Measurements from ENCODE around the gene CDY2A. TPM values are rescaled to one million over a fixed set of nuclear protein-coding genes. Genes with fewer than 3 reads are reported as not detected.
"Not testable (repeated sequence)": the region's sequence is repeated elsewhere in the genome, so short reads cannot be mapped to it uniquely, and the experiment has no call there.

CDY2A gene
- total RNA-seq (2014; rRNA removed; shearing (Covaris generic)) (not detected in 2 replicates), total RNA-seq (2022) (not detected in 2 replicates), Bru-seq, nascent RNA (not detected), BruChase-seq, experiment 1, labeled RNA remaining after a 6-hour chase (not detected), BruChase-seq, experiment 2, labeled RNA remaining after a 2-hour chase (not detected)
- long read RNA-seq: 0 reads

DNA sequence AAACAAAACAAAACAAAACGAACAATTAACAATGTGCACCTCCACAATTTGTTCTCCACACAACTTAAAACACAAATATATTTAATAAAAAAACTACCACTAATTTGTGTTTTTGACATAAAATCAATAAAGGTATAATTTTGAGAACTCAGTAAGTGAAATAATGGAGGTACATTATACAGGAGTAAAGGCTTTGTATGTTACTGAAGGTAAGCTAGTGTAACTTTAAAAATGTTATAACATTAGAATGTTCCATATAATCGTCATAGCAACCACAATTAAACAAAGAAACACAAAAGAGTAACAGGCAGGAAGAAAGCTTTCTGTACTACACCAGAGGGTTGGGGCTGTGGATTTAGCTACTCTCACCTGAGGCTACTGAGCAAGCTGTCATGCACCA is at the start of gene CDY2A:
Gene CDY2A, plus strand, starts transcription at position 301 of the 400 bp plus-strand sequence. CDS start 328 bp downstream, outside the sequence.
- H3K4me2 ChIP-seq (ENCODE audit: low read length); H3K9me3 ChIP-seq (ENCODE audit: low read length); POLR2A ChIA-PET; H3K27ac ChIP-seq (ENCODE audit: low read depth, low read length, poor library complexity, severe bottlenecking); CTCF ChIA-PET (ENCODE audit: unreplicated experiment); H3K4me1 ChIP-seq (ENCODE audit: insufficient read depth, low read length, poor library complexity, severe bottlenecking); H3K36me3 ChIP-seq (ENCODE audit: insufficient read depth, low read length); H3K79me2 ChIP-seq (ENCODE audit: insufficient read depth, low read depth, low read length); H3K4me3 ChIP-seq (ENCODE audit: low read depth, low read length, poor library complexity, severe bottlenecking); H4K20me1 ChIP-seq (ENCODE audit: insufficient read depth, low read length); DNase-seq (ENCODE audit: low spot score); H3K9me2 ChIP-seq (ENCODE audit: insufficient read depth, low read length); BruUV-seq (replicated peaks); intact Hi-C loops (cut with micrococcal nuclease; ENCODE audit: unreplicated experiment); H2AFZ ChIP-seq (ENCODE audit: low read length): not testable (repeated sequence)

DNA sequence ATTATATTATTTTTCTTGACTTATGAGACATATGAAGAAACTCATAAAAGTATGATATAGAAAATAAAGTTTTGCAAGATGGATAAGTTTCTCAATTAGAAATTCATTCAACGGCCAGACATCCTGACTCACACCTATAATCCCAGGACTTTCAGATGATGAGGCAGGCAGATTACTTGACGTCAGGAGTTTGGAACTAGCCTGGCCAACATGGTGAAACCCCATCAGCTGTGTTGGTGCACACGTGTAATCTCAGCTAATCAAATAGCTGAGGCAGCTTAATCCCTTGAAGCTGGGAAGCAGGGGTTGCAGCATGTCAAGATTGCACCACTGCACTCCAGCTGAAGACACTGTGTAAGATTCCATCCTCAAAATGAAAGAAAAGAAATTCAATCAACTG is 28.0 kb upstream of the CDY2A start:
- intact Hi-C loops (cut with micrococcal nuclease; ENCODE audit: unreplicated experiment); H3K4me2 ChIP-seq (ENCODE audit: low read length); H3K9me3 ChIP-seq (ENCODE audit: low read length); H3K4me3 ChIP-seq (ENCODE audit: low read depth, low read length, poor library complexity, severe bottlenecking); DNase-seq (ENCODE audit: low spot score); CTCF ChIA-PET (ENCODE audit: unreplicated experiment); POLR2A ChIA-PET; BruUV-seq (replicated peaks); H3K27ac ChIP-seq (ENCODE audit: low read depth, low read length, poor library complexity, severe bottlenecking); H4K20me1 ChIP-seq (ENCODE audit: insufficient read depth, low read length); H3K36me3 ChIP-seq (ENCODE audit: insufficient read depth, low read length); H3K79me2 ChIP-seq (ENCODE audit: insufficient read depth, low read depth, low read length); H3K9me2 ChIP-seq (ENCODE audit: insufficient read depth, low read length); H2AFZ ChIP-seq (ENCODE audit: low read length); H3K4me1 ChIP-seq (ENCODE audit: insufficient read depth, low read length, poor library complexity, severe bottlenecking): not testable (repeated sequence)

GRCh38 chrY:17998266-17998665 is 27.3 kb upstream of the CDY2A start:
- H3K4me2 ChIP-seq (ENCODE audit: low read length); BruUV-seq (replicated peaks); CTCF ChIA-PET (ENCODE audit: unreplicated experiment); POLR2A ChIA-PET; H3K36me3 ChIP-seq (ENCODE audit: insufficient read depth, low read length); H3K9me2 ChIP-seq (ENCODE audit: insufficient read depth, low read length); H2AFZ ChIP-seq (ENCODE audit: low read length); H3K79me2 ChIP-seq (ENCODE audit: insufficient read depth, low read depth, low read length); H3K4me1 ChIP-seq (ENCODE audit: insufficient read depth, low read length, poor library complexity, severe bottlenecking); H4K20me1 ChIP-seq (ENCODE audit: insufficient read depth, low read length); H3K27ac ChIP-seq (ENCODE audit: low read depth, low read length, poor library complexity, severe bottlenecking); H3K9me3 ChIP-seq (ENCODE audit: low read length); H3K4me3 ChIP-seq (ENCODE audit: low read depth, low read length, poor library complexity, severe bottlenecking); DNase-seq (ENCODE audit: low spot score); intact Hi-C loops (cut with micrococcal nuclease; ENCODE audit: unreplicated experiment): not testable (repeated sequence)

- H3K36me3 ChIP-seq (ENCODE audit: insufficient read depth, low read length); H3K79me2 ChIP-seq (ENCODE audit: insufficient read depth, low read depth, low read length); H3K9me3 ChIP-seq (ENCODE audit: low read length); intact Hi-C loops (cut with micrococcal nuclease; ENCODE audit: unreplicated experiment); H3K9me2 ChIP-seq (ENCODE audit: insufficient read depth, low read length); H3K4me2 ChIP-seq (ENCODE audit: low read length); H3K4me1 ChIP-seq (ENCODE audit: insufficient read depth, low read length, poor library complexity, severe bottlenecking); DNase-seq (ENCODE audit: low spot score); H3K4me3 ChIP-seq (ENCODE audit: low read depth, low read length, poor library complexity, severe bottlenecking); H3K27ac ChIP-seq (ENCODE audit: low read depth, low read length, poor library complexity, severe bottlenecking); CTCF ChIA-PET (ENCODE audit: unreplicated experiment); H2AFZ ChIP-seq (ENCODE audit: low read length); BruUV-seq (replicated peaks); H4K20me1 ChIP-seq (ENCODE audit: insufficient read depth, low read length); POLR2A ChIA-PET: not testable (repeated sequence)
Observed at GRCh38 chrY:18023897-18024296, 1.7 kb upstream of the CDY2A start.

GRCh38 chrY:18028845-18029244 is 3.3 kb downstream of the CDY2A start:
- CTCF ChIA-PET (ENCODE audit: unreplicated experiment); H3K79me2 ChIP-seq (ENCODE audit: insufficient read depth, low read depth, low read length); H4K20me1 ChIP-seq (ENCODE audit: insufficient read depth, low read length); H2AFZ ChIP-seq (ENCODE audit: low read length); H3K9me2 ChIP-seq (ENCODE audit: insufficient read depth, low read length); H3K9me3 ChIP-seq (ENCODE audit: low read length); intact Hi-C loops (cut with micrococcal nuclease; ENCODE audit: unreplicated experiment); DNase-seq (ENCODE audit: low spot score); POLR2A ChIA-PET; H3K4me2 ChIP-seq (ENCODE audit: low read length); H3K4me3 ChIP-seq (ENCODE audit: low read depth, low read length, poor library complexity, severe bottlenecking); H3K36me3 ChIP-seq (ENCODE audit: insufficient read depth, low read length); BruUV-seq (replicated peaks); H3K27ac ChIP-seq (ENCODE audit: low read depth, low read length, poor library complexity, severe bottlenecking); H3K4me1 ChIP-seq (ENCODE audit: insufficient read depth, low read length, poor library complexity, severe bottlenecking): not testable (repeated sequence)

- H3K4me3 ChIP-seq (ENCODE audit: low read depth, low read length, poor library complexity, severe bottlenecking); H3K27ac ChIP-seq (ENCODE audit: low read depth, low read length, poor library complexity, severe bottlenecking); H3K36me3 ChIP-seq (ENCODE audit: insufficient read depth, low read length); H2AFZ ChIP-seq (ENCODE audit: low read length); H3K79me2 ChIP-seq (ENCODE audit: insufficient read depth, low read depth, low read length); H3K4me2 ChIP-seq (ENCODE audit: low read length); BruUV-seq (replicated peaks); H3K4me1 ChIP-seq (ENCODE audit: insufficient read depth, low read length, poor library complexity, severe bottlenecking); H3K9me2 ChIP-seq (ENCODE audit: insufficient read depth, low read length); DNase-seq (ENCODE audit: low spot score); intact Hi-C loops (cut with micrococcal nuclease; ENCODE audit: unreplicated experiment); CTCF ChIA-PET (ENCODE audit: unreplicated experiment); POLR2A ChIA-PET; H3K9me3 ChIP-seq (ENCODE audit: low read length); H4K20me1 ChIP-seq (ENCODE audit: insufficient read depth, low read length): not testable (repeated sequence)
Observed at GRCh38 chrY:18030178-18030577, 4.6 kb downstream of the CDY2A start.

Data from OCI-LY7 (cell line).